Measurements from ENCODE around the gene OR2H2.

The OR2H2 gene

DNA sequence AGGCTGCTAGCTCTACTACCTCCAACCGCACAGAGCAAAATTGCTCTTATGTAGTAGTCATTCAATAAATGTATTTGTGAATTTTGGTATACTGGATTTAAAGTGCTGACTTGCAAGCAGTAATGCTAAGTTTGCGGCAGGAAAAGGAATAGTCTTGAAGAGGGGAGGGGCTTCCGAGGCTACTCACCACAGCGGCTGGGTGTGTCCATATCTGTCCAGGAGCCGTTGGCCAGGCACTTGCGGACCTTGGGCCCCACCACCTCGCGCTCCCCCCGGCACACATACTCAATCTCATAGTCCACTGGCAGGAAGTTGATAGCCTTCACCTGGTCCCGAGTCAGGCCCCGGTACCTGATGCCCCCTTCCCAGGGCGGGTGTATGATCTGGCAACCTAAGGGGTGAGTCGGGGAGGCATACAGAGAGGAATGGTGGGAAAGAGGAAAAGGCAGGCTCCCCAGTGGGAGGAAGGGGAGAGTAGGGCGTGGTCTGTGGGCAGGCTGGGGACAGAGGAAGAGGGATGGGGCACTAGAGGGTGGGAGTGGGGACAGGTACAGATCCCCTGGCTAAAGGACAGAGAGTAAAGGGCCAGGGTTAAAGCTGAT lies 46.4 kb downstream of the OR2H2 start:
- no peak for DNase-seq

DNA sequence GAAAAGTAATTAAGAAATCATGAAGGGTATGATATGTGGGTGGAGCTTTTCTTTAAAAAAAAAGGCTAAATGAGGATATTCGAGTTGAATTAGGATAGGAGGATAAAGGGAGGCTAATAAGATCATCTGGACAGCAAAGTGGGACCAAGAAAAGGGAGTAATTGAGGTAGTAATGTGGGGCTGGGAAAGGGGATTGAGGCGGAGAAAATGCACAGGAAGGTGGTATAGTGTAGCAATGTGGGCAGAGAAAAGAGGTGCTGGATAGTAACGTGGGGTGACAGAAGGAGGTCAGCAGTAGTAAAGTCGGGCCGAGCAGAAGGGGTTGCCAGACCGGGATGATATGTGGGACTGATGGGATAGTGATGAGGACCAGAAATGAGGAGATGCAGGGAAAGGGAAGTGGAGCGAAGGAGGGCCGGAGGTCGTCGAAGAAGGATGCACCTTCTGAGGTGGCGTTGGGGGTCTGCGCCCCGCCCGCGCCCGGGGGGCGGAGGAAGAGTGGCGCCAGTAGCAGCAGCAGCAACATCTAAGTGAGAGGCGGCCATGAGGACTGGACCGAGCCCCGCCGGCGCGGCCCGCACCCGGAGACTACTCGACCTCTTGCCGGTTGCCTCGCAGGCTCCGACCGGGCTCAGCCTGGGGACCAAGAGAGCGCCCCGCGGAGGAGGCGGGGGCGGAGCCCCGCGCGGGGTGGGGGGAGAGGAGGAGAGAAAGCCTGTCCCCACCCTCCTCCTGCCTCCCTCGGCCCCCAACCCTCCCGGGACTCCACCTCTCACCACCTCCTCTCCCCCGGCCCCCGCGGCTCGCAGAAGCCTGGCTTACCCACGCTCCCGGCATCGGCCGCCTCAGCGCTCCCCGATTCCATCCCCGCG lies 47.2 kb downstream of the OR2H2 start:
- DNase-seq: peak; percentile 48 to 77

DNA sequence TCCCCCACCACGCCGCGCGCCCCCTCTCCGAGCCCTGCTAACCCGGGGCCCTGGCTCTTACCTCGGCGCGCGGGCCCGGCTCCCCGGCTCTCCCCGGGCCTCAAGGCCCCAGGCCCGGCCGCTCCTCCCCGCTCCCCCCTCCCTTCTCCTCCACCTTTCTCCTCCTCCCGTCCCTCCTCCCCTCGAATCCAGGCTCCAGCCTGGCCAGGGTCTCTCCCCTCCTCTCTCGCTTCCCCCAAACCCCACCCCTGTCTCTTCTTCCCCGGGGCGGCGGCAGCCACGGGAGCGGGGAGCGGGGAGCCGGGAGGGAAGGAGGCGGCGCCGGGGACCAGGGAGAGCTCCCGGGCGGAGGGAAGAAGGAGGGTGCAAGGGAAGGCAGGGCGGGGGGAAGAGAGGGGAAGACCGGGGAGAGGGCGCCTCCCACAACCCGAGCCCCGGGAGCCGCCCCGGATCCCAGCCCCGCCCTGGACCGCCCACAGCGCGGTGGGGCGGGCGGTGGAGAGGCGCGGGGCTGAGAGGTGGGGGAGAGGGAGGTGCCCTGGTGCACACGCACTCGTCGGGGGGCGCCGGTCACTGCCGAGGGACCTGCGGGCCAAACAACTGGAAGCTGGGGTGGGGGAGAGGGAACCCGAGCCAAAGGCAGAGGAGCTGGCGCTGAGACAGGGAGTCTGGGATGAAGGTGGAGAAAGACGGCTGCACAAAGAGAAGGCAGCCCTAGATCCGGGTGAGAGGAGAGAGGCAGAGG lies 48.0 kb downstream of the OR2H2 start, which contains the start of gene GABBR1:
Gene GABBR1, minus strand, starts transcription at position 395 of the 745 bp plus-strand sequence. CDS start 798 bp downstream, outside the sequence.
- DNase-seq: peak; percentile 70 to 73

DNA sequence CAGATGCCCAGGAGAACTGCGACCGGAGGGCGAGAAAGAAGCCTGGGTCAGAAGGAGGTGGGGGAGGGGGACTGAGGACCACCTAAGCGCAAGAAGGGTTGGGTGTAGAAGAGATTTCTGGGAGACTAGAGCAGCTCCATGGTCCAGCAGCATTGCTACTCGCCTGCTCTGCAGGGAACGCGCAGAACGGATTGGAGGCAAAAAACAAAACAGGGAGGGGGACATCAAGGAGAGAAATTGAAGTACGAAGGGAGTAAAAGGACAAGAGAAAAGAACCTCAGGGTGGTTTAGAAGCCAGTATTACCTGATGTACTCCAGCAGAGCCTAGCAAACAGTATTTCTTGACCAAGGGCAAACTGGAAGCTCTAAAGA lies 48.6 kb downstream of the OR2H2 start:
- DNase-seq: no peak

DNA sequence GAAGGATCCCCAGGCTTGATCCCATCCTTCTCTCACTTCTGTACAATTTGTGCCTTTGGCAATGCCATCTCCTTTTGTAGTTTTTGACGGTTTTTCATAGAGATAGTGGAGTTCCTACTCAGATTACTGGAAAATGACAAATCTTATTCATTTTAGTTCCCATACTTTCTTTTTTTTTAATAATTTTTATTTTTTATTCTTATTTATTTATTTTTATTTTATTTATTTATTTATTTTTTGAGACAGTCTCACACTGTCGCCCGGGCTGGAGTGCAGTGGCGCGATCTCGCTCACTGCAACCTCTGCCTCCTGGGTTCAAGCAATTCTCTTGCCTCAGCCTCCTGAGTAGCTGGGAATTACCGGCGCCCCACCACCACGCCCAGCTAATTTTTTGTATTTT lies 52.3 kb downstream of the OR2H2 start:
- no peak for DNase-seq
